Keratinocyte (primary cell): ENCODE measurements around the gene DDX54. TPM values are rescaled to one million over a fixed set of nuclear protein-coding genes. Genes with fewer than 3 reads are reported as not detected.
"Not testable (repeated sequence)": the region's sequence is repeated elsewhere in the genome, so short reads cannot be mapped to it uniquely, and the experiment has no call there.

Experiments used
- DNase-seq: peaks from one replicate; pipeline ENCODE4 v3.0.0-alpha.2; 2011; ENCODE audit warnings: low read depth, missing footprints, low spot score
- FAIRE-seq: peaks from 2 replicates; lab custom pipeline; 2011; peaks lifted over from hg19 to GRCh38; lab: Jason Lieb, UNC
- H2AFZ ChIP-seq: 2 replicates; pipeline ENCODE4 v1.6.0; 2012; ENCODE audit warnings: low read length, control low read depth, inconsistent platforms; ENCODE audit not compliant: control insufficient read depth
- H3K27ac ChIP-seq: 2 replicates; pipeline ENCODE4 v1.5.1; 2011; ENCODE audit warnings: low read length; ENCODE audit not compliant: control insufficient read depth, insufficient read depth
- H3K27me3 ChIP-seq: 3 replicates; pipeline ENCODE4 v1.6.0; 2011; ENCODE audit warnings: low read length; ENCODE audit not compliant: control insufficient read depth, insufficient read depth; ENCODE audit errors: extremely low read depth
- H3K36me3 ChIP-seq, 2 experiments: 2 replicates in 1 of 2; 3 replicates in 1 of 2; pipeline ENCODE4 v1.5.1; 2011; ENCODE audit warnings: low read length in 2 of 2, mild to moderate bottlenecking in 1 of 2; ENCODE audit not compliant: control insufficient read depth in 2 of 2, insufficient read depth in 2 of 2; ENCODE audit errors: extremely low read depth in 1 of 2
- H3K4me1 ChIP-seq: 3 replicates; pipeline ENCODE4 v1.5.1; 2011; ENCODE audit warnings: low read length; ENCODE audit not compliant: control insufficient read depth, insufficient read depth; ENCODE audit errors: extremely low read depth
- H3K4me2 ChIP-seq: 3 replicates; pipeline ENCODE4 v1.6.0; 2011; ENCODE audit warnings: low read depth, low read length; ENCODE audit not compliant: control insufficient read depth, insufficient read depth; ENCODE audit errors: extremely low read depth
- H3K4me3 ChIP-seq, 3 experiments: fragments of 200-600 bp in 1 of 3; sonication (generic) in 1 of 3; 2 replicates in 2 of 3; 3 replicates in 1 of 3; pipeline ENCODE4 v1.5.1; 2011 to 2016; ENCODE audit warnings: low read length in 3 of 3, mild to moderate bottlenecking in 3 of 3, control low read depth in 2 of 3, inconsistent platforms in 1 of 3, low read depth in 1 of 3, mixed read lengths in 1 of 3, mixed run types in 1 of 3, moderate library complexity in 1 of 3; ENCODE audit not compliant: control insufficient read depth in 2 of 3, insufficient read depth in 2 of 3; ENCODE audit errors: extremely low read depth in 1 of 3
- H3K79me2 ChIP-seq: 2 replicates; pipeline ENCODE4 v1.6.0; 2012; ENCODE audit warnings: low read length; ENCODE audit not compliant: control insufficient read depth, insufficient read depth
- H3K9ac ChIP-seq: 3 replicates; pipeline ENCODE4 v1.6.0; 2011; ENCODE audit warnings: low read length; ENCODE audit not compliant: control insufficient read depth, insufficient read depth; ENCODE audit errors: extremely low read depth
- H3K9me1 ChIP-seq: 3 replicates; pipeline ENCODE4 v1.6.0; 2011; ENCODE audit warnings: low read length; ENCODE audit not compliant: control insufficient read depth, insufficient read depth; ENCODE audit errors: extremely low read depth
- H3K9me3 ChIP-seq: 2 replicates; pipeline ENCODE4 v1.5.1; 2012; ENCODE audit warnings: low read depth, low read length; ENCODE audit not compliant: control insufficient read depth
- H4K20me1 ChIP-seq: 3 replicates; pipeline ENCODE4 v1.6.0; 2011; ENCODE audit warnings: low read length; ENCODE audit not compliant: control insufficient read depth, insufficient read depth; ENCODE audit errors: extremely low read depth
- CTCF ChIP-seq, 3 experiments: IDR thresholded peaks in 1 of 3; conservative IDR thresholded peaks in 1 of 3; optimal IDR thresholded peaks in 1 of 3; 2 replicates in 2 of 3; 3 replicates in 1 of 3; pipeline versions ENCODE3 to v1.5.1; 2011; ENCODE audit warnings: low read length in 3 of 3, mild to moderate bottlenecking in 3 of 3, moderate library complexity in 2 of 3, control low read depth in 1 of 3, inconsistent platforms in 1 of 3; ENCODE audit not compliant: insufficient read depth in 2 of 3; ENCODE audit errors: extremely low read depth in 1 of 3
- EZH2 ChIP-seq: IDR thresholded peaks from one replicate; pipeline ENCODE4 v1.6.1; 2012; ENCODE audit warnings: inconsistent platforms, mild to moderate bottlenecking, low read length, moderate library complexity
- dilution Hi-C: fragments of 300-500 bp; cut with MboI; formaldehyde crosslinking; loops from one replicate; pipeline ENCODE4 v1.7.0; 2020; ENCODE audit warnings: low sequenced_read_pairs; ENCODE audit not compliant: extremely low pct_ligation_motif_present
- polyA plus RNA-seq, 5 experiments: library from polyadenylated mRNA; depleted of rRNA in 3 of 5; stranded (reverse) in 3 of 5; stranded (forward) in 1 of 5; unstranded in 1 of 5; fragments of >200 nt; gene quantifications; 1 replicate in 1 of 5; 2 replicates in 3 of 5; 3 replicates in 1 of 5; pipeline versions ENCODE4 v1.2.1 to v1.2.3, GENCODE V29; 2011 to 2012; ENCODE audit warnings: missing spikeins in 2 of 5, low read depth in 1 of 5, low replicate concordance in 1 of 5

The DDX54 gene
- polyA plus RNA-seq, 1 donor (not counting 4 experiments of a cell fraction or from before 2014, with no cell fraction given) = 44.6 TPM

GRCh38 chr12:113119980-113120669 lies 65.2 kb downstream of the DDX54 start:
- no peaks in the 10 kb centered on the region for H3K27me3 ChIP-seq
- H3K4me1 ChIP-seq = no peaks in the 10 kb centered on the region
- H3K9me1 ChIP-seq = no peaks in the 10 kb centered on the region
- H3K79me2 ChIP-seq = no peaks in the 10 kb centered on the region
- no peaks in the 10 kb centered on the region for H3K9me3 ChIP-seq
- dilution Hi-C loops = no loop called here
- H4K20me1 ChIP-seq = no peaks in the 10 kb centered on the region
- H3K4me3 ChIP-seq = no peak overlapping the region
- no peak overlapping the region for H3K4me2 ChIP-seq
- FAIRE-seq (no peak), DNase-seq (no peak)
- no peak overlapping the region for H3K9ac ChIP-seq
- no peak overlapping the region for H3K27ac ChIP-seq
- no peaks in the 10 kb centered on the region for H3K36me3 ChIP-seq
- TF ChIP-seq EZH2 (no peak), CTCF (optimal IDR thresholded peaks at IDR 0.05 in 1 of 3, IDR thresholded peaks at IDR 0.05 in 1 of 3, conservative IDR thresholded peaks at IDR 0.05 in 1 of 3; ENCODE audit: extremely low read depth in 1 of 3, insufficient read depth in 2 of 3, low read length in 3 of 3) (no peak)
- no peak overlapping the region for H2AFZ ChIP-seq

DNA sequence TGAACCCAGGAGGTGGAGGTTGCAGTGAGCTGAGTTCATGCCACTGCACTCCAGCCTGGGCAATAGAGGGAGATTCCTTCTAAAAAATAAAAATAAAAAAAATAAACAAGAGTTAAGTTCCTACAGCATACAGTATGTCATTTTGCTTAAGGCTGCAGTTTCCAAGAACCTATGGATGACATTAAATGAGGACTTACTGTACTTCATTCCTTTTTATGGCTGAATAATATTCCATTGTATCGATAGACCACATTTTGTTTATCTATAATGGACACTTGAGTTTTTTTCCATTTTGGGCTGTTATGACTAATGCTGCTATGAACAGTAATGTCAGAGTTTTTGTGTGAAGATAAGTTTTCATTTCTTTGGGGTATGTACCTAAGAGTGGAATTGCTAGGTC lies 67.1 kb downstream of the DDX54 start:
- Histone ChIP-seq H3K9ac (no peak overlapping the region), H3K4me2 (no peak overlapping the region), H3K9me1 (no peaks in the 10 kb centered on the region), H3K4me1 (no peaks in the 10 kb centered on the region), H4K20me1 (no peaks in the 10 kb centered on the region), H3K79me2 (no peaks in the 10 kb centered on the region), H3K9me3 (no peaks in the 10 kb centered on the region), H3K4me3 (no peak overlapping the region), H3K27ac (no peak overlapping the region), H3K27me3 (peaks cover 1% of the 10 kb centered on the region), H3K36me3 (no peaks in the 10 kb centered on the region), H2AFZ (no peak overlapping the region)
- dilution Hi-C loops = no loop called here
- DNase-seq (no peak), FAIRE-seq (no peak)
- no peak for TF ChIP-seq EZH2
- TF ChIP-seq CTCF (optimal IDR thresholded peaks at IDR 0.05 in 1 of 3, IDR thresholded peaks at IDR 0.05 in 1 of 3, conservative IDR thresholded peaks at IDR 0.05 in 1 of 3; ENCODE audit: extremely low read depth in 1 of 3, insufficient read depth in 2 of 3, low read length in 3 of 3) = no peak

GRCh38 chr12:113117684-113118083 lies 67.6 kb downstream of the DDX54 start:
- H3K36me3 ChIP-seq, H3K9ac ChIP-seq, dilution Hi-C loops, H3K9me3 ChIP-seq, H3K4me3 ChIP-seq, FAIRE-seq, H2AFZ ChIP-seq, H3K27ac ChIP-seq, H4K20me1 ChIP-seq, H3K4me1 ChIP-seq, H3K4me2 ChIP-seq, H3K9me1 ChIP-seq, H3K79me2 ChIP-seq, H3K27me3 ChIP-seq, DNase-seq: not testable (repeated sequence)
